ENCODE results near the gene MS4A6A.
"Not testable (repeated sequence)": the region's sequence is repeated elsewhere in the genome, so short reads cannot be mapped to it uniquely, and the experiment has no call there.

MS4A6A gene, protein sequence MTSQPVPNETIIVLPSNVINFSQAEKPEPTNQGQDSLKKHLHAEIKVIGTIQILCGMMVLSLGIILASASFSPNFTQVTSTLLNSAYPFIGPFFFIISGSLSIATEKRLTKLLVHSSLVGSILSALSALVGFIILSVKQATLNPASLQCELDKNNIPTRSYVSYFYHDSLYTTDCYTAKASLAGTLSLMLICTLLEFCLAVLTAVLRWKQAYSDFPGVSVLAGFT

DNA sequence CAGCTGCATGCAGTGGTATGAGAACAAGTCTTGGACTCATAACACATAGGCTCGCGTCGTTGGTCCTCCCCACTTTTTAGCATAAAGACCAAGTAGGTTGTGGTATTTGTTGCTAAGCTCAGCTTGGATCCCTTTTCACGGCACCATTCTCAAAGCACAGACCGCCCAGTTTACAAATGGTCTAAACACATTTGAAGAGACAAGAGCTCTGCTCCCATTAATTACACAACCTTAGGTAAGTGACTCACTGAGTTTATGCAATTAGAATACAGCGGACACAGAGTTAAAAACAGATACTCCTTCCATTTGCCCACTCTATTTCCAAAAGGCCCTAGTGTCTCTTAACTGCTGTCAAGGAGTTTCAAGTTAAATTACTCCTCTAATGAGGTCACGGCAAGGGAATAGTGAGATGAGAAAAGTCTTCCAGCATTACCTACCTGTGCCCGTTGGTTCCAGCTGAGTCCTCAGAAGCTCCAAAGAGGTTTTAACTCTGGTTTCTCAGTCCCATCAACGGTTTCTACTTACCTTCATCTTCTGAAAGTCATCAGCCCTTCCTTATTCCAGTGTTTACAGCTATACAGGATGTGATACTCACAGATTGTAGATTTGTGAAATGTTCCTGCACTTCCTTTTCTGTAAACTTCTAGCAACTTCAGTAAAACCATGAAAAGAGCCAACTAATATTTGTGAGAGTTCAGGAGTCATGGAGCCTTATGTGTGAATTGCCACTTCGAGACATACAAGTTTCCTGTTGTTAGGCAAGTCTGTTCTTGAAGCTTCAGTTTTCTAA, at the start of gene MS4A6A:
TSS of gene MS4A6A (minus strand) at position 543 of the 790 bp plus-strand sequence. CDS start 1,356 bp downstream, outside the sequence.
- DNase-seq (ENCODE audit: low read depth in 2 of 2), result no peak

DNA sequence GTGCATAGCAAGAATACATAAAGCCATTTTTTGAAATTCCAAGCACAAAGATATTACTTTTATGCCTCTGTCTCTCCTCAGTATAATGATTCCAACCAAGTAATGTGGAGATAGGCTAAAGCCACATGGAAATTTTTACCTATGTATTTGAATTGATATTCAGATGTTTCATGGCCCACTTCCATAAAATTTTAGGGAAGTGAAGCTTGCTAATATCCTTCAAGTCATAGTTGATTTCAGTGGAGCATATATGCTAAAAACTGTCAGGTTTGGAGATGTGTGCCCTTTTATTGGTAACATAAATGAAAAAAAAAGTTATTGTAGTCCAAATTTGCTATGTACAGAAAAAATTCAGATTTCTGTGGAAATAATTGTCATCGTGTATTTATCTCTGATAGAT, 47.8 kb upstream of the MS4A6A start:
- DNase-seq (ENCODE audit: low read depth in 2 of 2), result no peak

DNA sequence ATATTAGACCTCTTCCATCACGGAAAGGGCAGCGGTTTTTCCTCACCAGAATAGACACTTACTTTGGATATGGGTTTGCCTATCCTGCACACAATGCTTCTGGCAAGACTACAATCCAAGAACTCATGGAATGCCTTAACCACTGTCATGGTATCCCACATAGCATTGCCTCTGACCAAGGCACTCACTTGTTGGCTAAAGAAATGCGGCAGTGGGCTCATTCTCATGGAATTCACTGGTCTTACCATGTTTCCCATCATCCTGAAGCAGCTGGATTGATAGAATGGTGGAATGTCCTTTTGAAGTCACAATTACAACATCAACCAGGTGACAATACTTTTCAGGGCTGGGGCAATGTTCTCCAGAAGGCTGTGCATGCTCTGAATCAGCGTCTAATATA, 39.3 kb upstream of the MS4A6A start:
- DNase-seq (ENCODE audit: low read depth in 2 of 2), result no peak

DNA sequence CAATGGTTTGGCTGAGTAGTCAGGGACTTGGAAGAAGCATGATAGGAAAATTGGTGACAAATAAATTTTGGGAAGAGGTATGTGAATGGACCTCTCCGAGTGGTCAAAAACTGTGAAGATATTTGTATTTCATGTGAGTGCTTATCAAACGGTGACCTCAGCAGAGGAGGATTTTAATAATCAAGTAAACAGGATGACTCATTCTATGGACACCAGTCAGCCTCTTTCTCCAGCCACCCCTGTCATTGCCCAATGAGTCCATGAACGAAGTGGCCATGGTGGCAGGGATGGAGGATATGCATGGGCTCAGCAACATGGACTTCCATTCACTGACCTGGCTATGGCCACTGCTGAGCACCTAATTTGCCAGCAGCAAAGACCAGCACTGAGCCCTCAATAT, 38.8 kb upstream of the MS4A6A start:
- no peak for DNase-seq (ENCODE audit: low read depth in 2 of 2)

DNA sequence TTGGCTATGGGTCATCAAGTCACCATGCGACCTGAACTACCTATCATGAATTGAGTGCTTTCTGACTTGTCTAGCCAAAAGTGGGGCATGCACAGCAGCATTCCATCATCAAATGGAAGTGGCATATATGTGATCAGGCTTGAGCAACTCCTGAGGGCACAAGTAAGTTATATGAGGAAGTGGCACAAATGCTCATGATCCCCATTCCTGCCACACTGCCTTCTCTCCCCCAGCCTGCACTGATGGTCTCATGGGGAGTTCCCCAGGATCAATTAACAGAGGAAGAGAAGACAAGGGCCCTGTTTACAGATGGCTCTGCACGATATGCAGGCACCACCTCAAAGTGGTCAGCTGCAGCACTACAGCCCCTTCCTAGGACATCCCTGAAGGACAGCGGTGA, 38.3 kb upstream of the MS4A6A start:
- DNase-seq (ENCODE audit: low read depth in 2 of 2), result no peak

DNA sequence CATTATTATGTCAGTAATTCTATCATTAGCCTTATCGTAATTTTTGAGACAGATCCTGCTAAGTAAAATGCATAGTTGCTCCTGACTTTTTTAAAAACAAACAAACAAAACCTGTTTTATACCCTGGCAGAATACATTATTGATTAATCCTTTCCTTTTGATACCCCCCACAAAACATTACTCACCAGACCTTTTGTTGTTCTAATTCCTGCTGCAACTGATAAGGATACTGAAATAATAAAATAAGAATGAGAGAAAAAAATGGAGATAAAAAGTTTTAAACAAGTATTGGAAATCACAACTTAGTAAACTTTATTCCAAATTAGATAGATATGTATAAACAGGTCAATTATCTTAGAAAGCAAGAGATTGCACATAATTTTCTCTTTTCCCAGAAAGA, 31.5 kb upstream of the MS4A6A start:
- no peak for DNase-seq (ENCODE audit: low read depth in 2 of 2)

DNA sequence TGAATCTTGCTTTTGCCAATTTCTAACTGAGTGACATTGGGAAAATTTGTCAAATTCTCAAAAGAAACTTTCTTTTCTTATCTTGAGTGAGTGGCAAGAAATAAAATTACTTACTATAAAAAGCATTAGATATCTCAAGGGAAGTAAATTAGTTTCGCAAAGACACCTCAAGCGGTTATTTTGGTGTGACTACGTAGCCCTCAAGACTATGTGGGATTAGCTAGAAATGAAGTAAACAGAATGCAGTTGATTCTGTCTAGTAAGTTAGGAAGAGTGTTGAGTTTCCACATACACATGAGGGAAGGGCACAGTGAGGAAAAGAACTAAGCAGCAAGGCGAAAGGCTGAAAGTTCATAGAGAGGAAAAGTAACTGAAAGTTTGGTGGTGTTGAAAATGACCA, 28.3 kb upstream of the MS4A6A start:
- DNase-seq (ENCODE audit: low read depth in 2 of 2), result no peak

DNA sequence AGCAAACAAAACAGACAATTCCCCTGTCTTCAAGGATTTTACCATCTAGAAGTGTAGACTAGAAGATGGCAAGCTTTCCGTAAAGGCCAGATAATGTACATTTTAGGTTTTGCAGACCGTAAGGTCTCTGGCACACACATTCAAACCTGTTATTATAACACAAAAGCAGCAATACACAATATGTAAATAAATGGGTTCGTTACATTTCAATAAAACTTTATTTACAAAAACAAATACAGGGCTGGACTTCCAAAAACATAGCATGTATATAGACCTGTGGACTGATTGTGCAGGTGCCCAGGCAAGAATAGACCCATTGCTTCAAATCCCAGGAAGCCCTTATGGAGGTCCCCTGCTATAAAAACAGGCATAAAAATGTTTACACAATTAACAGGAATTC, 27.1 kb upstream of the MS4A6A start:
- no peak for DNase-seq (ENCODE audit: low read depth in 2 of 2)

DNA sequence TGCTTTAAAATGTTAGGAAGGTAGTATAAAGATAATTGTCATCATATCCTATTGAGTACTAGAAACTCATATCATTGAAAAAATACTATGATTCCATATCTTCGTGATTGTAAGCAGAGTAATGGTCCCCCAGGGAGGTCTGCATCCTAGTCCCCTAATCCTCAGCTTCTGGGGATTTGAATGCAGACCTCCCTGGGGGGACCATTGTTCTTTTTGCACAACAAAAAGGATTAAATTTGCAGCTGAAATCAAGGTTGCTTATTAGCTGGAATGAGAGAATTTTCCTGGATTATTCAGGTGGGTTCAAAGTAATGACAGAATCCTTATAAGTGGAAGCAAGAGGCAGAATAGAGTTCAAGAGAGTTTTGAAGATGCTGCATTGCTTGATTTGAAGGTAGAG, 26.1 kb upstream of the MS4A6A start:
- no peak for DNase-seq (ENCODE audit: low read depth in 2 of 2)

DNA sequence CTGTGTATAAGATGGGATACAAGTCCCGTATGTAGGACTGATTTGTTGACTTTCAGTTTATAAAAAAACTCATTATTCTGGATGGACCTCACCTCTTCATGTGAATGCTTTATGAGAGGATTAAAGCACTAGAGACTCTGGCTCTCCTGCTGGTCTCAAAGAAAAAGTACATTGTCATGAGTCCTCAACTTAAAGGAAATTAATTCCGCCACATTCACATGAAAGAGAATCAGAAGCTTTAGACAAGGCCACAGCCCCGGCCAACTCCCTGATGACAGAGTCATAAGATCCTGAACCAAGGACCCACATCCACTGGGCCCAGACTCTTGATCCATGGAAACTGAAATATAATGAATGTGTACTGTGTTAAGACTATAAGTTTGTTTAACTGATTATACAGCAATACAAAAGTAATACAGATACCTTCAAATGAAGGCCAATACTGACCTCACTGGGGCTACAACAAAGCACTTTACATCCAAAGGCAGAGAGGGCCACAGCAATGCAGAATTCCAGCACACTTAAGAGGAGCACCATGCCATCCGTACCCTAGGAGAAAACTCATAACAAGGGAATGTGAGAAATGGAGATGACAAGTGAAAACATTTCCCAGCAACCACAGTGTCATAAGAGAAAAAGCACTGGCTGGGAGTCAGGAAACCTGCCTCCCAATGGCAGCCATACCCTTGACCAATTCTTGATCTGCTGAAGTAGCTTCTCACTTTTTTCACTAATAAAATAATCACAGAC, 25.4 kb upstream of the MS4A6A start:
- no peak for DNase-seq (ENCODE audit: low read depth in 2 of 2)

DNA sequence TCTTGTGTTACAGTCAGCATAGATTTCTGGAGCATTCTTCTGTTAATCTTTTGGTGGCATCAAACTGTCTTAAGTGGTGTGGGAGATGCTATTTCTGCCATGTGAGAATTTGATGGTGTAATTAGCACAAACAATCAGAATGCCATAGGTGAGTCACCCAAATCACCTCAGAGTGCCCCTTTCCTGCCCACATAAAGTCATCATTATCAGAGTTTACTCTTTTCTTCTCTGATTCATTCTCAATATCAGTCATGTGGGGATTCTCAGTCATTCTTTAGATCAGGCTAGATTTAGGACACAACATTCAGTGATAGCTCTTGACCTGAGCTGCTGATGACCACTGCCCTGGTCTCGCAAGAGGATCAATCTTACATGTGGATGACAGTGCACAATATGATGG, 23.7 kb upstream of the MS4A6A start:
- no peak for DNase-seq (ENCODE audit: low read depth in 2 of 2)

DNA sequence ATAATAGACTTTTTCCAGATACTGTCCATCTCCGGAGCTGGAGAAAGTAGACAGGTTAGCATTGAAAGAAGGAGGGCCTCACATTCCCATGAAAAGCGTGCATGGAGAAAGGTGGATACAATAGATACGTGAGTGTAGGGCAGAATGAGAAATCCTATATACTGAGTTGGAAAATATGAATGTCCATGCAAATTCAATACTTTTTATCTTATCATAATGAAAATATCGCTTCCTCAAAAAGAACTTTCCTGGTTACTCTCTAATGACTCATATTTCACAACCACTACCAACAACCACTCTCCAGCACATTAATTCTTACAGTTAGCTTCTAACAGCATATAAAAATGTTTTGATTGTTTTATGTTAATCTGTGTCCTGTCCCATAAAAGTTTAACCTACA, 22.0 kb upstream of the MS4A6A start:
- DNase-seq (ENCODE audit: low read depth in 2 of 2), result no peak

DNA sequence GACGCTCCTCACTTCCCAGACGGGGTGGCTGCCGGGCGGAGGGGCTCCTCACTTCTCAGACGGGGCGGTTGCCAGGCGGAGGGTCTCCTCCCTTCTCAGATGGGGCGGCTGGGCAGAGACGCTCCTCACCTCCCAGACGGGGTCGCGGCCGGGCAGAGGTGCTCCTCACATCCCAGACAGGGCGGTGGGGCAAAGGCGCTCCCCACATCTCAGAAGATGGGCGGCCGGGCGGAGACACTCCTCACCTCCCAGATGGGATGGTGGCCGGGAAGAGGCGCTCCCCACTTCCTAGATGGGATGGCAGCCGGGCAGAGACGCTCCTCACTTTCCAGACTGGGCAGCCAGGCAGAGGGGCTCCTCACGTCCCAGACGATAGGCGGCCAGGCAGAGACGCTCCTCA, 18.5 kb upstream of the MS4A6A start:
- not testable (repeated sequence) for DNase-seq (ENCODE audit: low read depth in 2 of 2)

DNA sequence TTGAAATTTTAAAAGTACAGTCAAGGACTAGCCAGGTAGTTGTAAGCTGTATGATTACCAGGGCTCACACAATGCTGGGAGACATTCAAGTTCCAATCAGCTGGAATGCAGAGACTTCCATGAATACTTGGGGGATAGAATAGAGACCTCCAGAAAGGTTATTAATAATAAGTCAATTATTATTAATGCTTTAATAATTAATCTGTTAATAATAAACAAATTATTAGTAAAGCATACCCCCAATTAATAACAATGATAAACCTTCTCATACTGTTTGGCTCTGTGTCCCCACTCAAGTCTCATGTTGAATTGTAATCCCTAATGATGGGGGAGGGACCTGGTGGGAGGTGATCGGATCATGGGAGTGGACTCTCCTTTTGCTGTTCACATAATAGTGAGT, 14.6 kb upstream of the MS4A6A start:
- DNase-seq (ENCODE audit: low read depth in 2 of 2), result no peak

DNA sequence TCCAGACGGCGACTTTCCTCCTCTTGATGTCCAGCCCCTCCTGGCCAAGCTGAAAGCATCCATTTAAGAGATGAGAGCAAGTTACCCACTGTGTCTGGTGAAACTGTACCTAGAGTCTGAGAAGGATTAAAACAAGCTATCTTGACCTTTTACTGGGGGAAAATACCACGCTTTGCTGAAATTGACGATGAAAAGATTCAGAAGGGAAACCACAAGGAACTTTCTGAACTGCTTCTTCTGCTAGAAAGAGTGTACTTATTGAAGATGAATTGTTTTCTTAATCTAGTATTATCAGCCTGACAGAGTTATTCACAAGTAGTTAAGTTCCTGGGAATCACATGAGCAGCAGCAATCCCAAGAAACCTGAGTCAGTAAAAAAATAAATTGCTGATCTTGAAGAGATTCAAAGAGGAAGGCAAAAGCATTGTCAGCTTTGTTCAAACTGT, 13.1 kb upstream of the MS4A6A start:
- DNase-seq (ENCODE audit: low read depth in 2 of 2), result no peak

DNA sequence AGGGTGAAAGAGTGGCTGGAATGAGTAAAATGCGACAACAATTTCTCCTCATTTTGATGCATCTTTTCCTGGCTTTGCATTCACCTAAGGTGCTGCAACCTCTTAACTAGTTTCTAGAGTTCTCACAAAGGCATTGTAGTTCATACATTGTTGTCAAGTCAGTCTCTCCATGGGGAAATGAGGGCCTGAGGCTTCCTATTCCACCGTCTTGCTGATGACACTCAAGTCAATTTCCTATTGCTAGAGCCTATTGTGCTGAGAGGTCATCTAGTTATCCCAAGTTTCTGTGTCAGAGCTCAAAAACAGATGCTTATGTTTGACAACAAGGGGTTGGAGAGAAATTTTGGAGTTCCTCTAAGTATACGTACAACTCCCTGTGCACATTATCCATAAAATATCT, 11.6 kb upstream of the MS4A6A start:
- no peak for DNase-seq (ENCODE audit: low read depth in 2 of 2)

DNA sequence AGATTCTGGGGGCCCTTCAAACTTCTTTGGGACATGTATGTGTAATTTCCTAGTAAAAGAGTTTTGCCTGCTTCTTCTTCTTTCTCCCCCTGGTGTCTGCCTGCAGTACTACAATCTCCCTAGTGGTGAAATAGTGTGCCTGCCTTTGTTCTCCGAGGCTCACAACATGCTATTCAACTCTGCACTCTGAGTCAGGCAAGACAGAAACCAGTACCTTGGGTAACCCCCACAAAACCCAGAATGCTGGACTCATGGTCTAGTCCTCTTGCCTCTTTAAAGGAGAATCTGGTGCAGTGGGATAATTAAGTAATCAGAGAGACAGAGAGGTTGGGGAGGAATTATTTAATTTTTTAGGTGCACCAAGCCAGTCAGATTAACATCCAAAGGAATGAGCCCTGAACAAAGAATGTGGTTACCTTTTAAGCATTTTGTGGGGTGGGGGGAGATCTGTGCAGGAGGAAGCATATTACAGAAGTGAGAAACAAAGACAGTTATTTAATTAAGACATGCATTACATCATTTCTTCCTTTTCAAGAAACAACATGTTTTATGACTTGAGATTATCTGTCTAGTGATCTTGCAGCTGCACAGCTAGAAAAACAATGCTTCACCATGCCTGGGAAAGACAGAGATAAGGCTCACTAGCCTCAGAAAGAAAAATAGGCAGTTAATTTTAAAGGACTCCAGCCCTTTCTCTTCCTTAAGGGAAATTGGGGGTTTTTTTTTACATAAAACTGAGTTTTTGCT, 11.0 kb upstream of the MS4A6A start:
- DNase-seq (ENCODE audit: low read depth in 2 of 2), result peak; percentile 40 to 48

DNA sequence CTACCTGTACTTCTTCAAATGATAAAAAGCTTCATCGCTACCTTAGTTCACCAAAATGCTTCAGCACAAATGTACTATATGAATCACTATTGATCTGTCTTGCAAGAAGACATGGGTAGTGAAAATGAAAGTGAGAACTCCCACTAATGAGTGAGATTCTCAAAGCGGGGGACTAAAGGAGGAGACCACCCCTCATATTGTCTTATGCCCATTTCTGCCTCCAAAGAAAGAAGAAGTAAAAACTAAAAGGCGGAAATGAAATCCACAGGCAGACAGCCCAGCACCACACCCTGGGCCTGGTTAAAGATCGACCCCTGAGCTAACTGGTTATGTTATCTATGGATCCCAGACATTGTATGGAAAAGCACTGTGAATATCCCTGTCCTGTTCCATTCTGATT, 9.7 kb upstream of the MS4A6A start:
- not testable (repeated sequence) for DNase-seq (ENCODE audit: low read depth in 2 of 2)

DNA sequence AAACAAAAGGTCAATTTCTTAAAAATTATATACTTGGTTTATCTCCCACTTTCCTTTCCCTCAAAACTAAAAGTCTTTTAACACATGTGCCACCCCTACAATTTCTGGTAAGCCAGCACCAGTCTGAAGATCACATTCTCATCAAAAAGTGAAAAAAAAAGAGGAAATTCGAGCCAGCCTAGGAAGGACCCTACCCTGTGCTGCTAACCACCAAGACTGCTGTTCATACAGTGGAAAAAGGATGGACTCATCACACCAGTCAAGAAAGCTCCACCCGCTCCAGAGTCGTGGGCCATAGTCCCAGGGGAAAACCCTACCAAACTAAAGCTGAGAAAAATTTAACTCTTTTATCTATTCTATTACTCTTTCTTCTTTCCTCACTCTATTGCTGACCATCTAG, 5.6 kb upstream of the MS4A6A start:
- DNase-seq (ENCODE audit: low read depth in 2 of 2), result not testable (repeated sequence)

DNA sequence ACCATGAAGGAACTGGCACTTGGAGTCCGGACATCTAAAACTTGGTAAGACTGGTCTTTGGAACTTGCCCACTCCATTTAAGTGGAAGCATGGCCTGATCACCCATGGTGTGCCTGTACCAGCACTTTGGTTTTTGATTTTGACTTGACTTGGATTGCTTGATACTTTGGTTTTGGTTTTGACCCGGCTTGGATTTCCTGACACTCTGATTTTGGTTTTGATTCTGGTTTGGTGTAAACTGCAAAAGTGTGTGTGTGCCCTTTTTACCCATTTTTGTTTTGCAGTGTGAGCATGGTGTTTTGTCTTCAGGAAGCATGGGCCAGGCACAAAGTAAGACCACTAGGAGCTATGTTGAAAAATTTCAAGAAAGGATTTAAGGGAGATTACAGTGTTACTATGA, 3.2 kb upstream of the MS4A6A start:
- not testable (repeated sequence) for DNase-seq (ENCODE audit: low read depth in 2 of 2)

DNA sequence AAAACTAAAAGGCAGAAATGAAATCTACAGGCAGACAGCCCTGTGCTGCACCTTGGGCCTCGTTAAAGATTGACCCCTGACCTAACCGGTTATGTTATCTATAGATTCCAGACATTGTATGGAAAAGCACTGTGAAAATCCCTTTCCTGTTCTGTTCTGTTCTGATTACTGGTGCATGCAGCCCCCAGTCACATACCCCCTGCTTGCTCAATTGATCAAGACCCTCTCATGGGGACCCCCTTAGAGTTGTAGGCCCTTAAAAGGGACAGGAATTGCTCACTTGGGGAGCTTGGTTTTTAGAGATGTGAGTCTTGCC, 2.6 kb upstream of the MS4A6A start:
- DNase-seq (ENCODE audit: low read depth in 2 of 2), result not testable (repeated sequence)

DNA sequence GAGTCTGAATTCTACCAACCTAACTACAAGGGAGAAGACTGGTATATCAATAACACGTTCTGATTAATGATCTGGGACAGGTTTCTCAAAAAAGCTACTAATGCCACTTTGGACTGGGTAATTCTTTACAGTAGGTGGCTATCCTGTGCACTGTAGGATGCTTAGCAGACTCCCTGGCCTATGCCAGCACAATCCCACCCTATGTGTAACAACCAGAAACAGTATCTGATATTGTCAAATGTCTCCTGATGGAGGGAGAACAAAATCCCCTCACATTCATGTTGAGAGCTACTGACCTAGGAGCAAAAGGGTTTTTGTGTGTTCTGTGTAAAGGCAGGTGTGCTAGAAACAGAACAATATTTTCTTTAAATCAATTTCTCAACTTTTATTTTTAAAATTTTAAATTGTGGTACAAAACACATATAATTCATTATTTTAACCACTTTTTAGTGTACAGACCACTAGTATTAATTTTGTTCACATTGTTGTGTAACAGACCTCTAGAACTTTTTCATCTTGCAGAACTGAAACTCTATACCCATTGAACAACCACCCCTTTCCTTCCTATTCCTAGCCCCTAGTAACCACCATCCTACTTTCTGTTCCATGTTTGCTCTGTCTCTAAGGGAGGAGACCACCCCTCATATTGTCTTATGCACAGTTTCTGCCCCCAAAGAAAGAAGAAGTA, 2.1 kb upstream of the MS4A6A start:
- DNase-seq (ENCODE audit: low read depth in 2 of 2), result no peak
